HepG2 (cell line): ENCODE results near the gene FGF21. TPM values are rescaled to one million over a fixed set of nuclear protein-coding genes. Genes with fewer than 3 reads are reported as not detected.

Source experiments
- ATAC-seq: fragments of 200-7000 bp; cut with Tn5 transposase; 3 replicates; pipeline ENCODE4 v1.9.1; 2020; ENCODE audit warnings: mild to moderate bottlenecking, moderate library complexity
- BruUV-seq: library from RNA; stranded (reverse); fragments of 400-500 nt; replicated peaks from 2 replicates; lab custom pipeline; 2021; lab: Mats Ljungman, UMichigan
- CTCF ChIA-PET: fragments of 300-600 bp; formaldehyde crosslinking; extraction: SDS; loops from one replicate; lab custom pipeline; 2021; ENCODE audit warnings: low total read pairs, inconsistent platforms, low intra/inter-chr PET ratio; lab: Yijun Ruan, JAX
- POLR2A ChIA-PET: fragments of 350-600 bp; sonication (Branson Sonifier 250); formaldehyde crosslinking; loops from one replicate; lab custom pipeline; 2020; ENCODE audit warnings: antibody characterized with exemption, inconsistent platforms; lab: Yijun Ruan, JAX
- DNase-seq: peaks from one replicate; pipeline ENCODE4 v3.0.0-alpha.2; 2015; ENCODE audit warnings: low spot score
- FAIRE-seq: peaks from 3 replicates; lab custom pipeline; 2011; peaks lifted over from hg19 to GRCh38; lab: Jason Lieb, UNC
- H2AFZ ChIP-seq: one replicate; pipeline ENCODE4 v1.6.1; 2011; ENCODE audit warnings: low read length, inconsistent platforms
- H3K27ac ChIP-seq: fragments of 300-600 bp; 3 replicates; pipeline ENCODE4 v1.8.0; 2011; ENCODE audit warnings: mixed run types, mild to moderate bottlenecking, mixed read lengths, low read length, inconsistent platforms; ENCODE audit not compliant: insufficient read depth; ENCODE audit errors: extremely low read length
- H3K27me3 ChIP-seq, 2 experiments: fragments of 200-600 bp in 1 of 2; 2 replicates in 1 of 2; 3 replicates in 1 of 2; pipeline versions ENCODE4 v1.6.0 to v1.8.0; 2011; ENCODE audit warnings: low read length in 2 of 2, mild to moderate bottlenecking in 2 of 2, moderate library complexity in 2 of 2, inconsistent platforms in 1 of 2; ENCODE audit not compliant: insufficient read depth in 2 of 2, control insufficient read depth in 1 of 2
- H3K36me3 ChIP-seq, 2 experiments: fragments of 200-600 bp in 1 of 2; replicated peaks in 1 of 2; 2 replicates in 1 of 2; 3 replicates in 1 of 2; pipeline versions ENCODE4 v1.5.1 to v1.8.0; 2011; ENCODE audit warnings: low read length in 2 of 2, inconsistent platforms in 1 of 2; ENCODE audit not compliant: insufficient read depth in 2 of 2, control insufficient read depth in 1 of 2
- H3K4me1 ChIP-seq: 2 replicates; pipeline ENCODE4 v1.5.1; 2012; ENCODE audit warnings: low read length, inconsistent platforms; ENCODE audit not compliant: insufficient read depth
- H3K4me2 ChIP-seq: 2 replicates; pipeline ENCODE4 v1.6.0; 2011; ENCODE audit warnings: low read depth, low read length, inconsistent platforms
- H3K4me3 ChIP-seq, 3 experiments: fragments of 200-600 bp in 1 of 3; sonication (generic), shearing (Covaris generic) in 1 of 3; replicated peaks in 1 of 3; 2 replicates each; pipeline ENCODE4 v1.5.1; 2011 to 2016; ENCODE audit warnings: low read length in 3 of 3, inconsistent platforms in 2 of 3, low read depth in 2 of 3, mild to moderate bottlenecking in 2 of 3, control low read depth in 1 of 3, mixed read lengths in 1 of 3; ENCODE audit not compliant: insufficient read depth in 1 of 3
- H3K79me2 ChIP-seq: one replicate; pipeline ENCODE4 v1.6.1; 2011; ENCODE audit warnings: low read length, inconsistent platforms; ENCODE audit not compliant: insufficient read depth
- H3K9ac ChIP-seq: 2 replicates; pipeline ENCODE4 v1.6.0; 2011; ENCODE audit warnings: mild to moderate bottlenecking, low read depth, low read length, inconsistent platforms; ENCODE audit not compliant: insufficient read depth
- H3K9me3 ChIP-seq: 2 replicates; pipeline ENCODE4 v1.5.1; 2012; ENCODE audit warnings: mild to moderate bottlenecking, low read length
- H4K20me1 ChIP-seq: 2 replicates; pipeline ENCODE4 v1.6.0; 2011; ENCODE audit warnings: inconsistent platforms, mild to moderate bottlenecking, low read length, moderate library complexity; ENCODE audit not compliant: insufficient read depth
- CREB1 ChIP-seq, 2 experiments: fragments of 450-650 bp in 1 of 2; IDR thresholded peaks; 2 replicates each; pipeline ENCODE4 v1.6.1; 2016 to 2017; ENCODE audit warnings: control low read depth in 1 of 2, mild to moderate bottlenecking in 1 of 2, missing compliant biosample characterization in 1 of 2, missing genetic modification characterization in 1 of 2
- CREM ChIP-seq, 2 experiments: sonication (generic) in 1 of 2; formaldehyde crosslinking in 1 of 2; IDR thresholded peaks; 2 replicates each; pipeline versions ENCODE4 v1.4.0 to v1.6.1; 2016 to 2020; ENCODE audit warnings: antibody characterized with exemption in 1 of 2, mild to moderate bottlenecking in 1 of 2, missing genetic modification reagents in 1 of 2
- FLYWCH1 ChIP-seq: sonication (generic); formaldehyde crosslinking; IDR thresholded peaks from 2 replicates; pipeline ENCODE4 v1.8.1; 2023; ENCODE audit warnings: mild to moderate bottlenecking, missing genetic modification reagents
- GABPB1 ChIP-seq: IDR thresholded peaks from 2 replicates; pipeline ENCODE4 v1.6.1; 2016; ENCODE audit warnings: mild to moderate bottlenecking, missing genetic modification reagents, moderate library complexity, missing compliant biosample characterization
- GATAD2A ChIP-seq: IDR thresholded peaks from 2 replicates; pipeline ENCODE4 v1.6.1; 2016
- HOXD1 ChIP-seq: sonication (generic); formaldehyde crosslinking; IDR thresholded peaks from 2 replicates; pipeline ENCODE4 v1.5.0; 2020; ENCODE audit warnings: missing genetic modification reagents
- IKZF5 ChIP-seq: IDR thresholded peaks from 2 replicates; pipeline ENCODE4 v1.6.1; 2018; ENCODE audit warnings: missing genetic modification reagents, mild to moderate bottlenecking, missing compliant biosample characterization
- IRF2 ChIP-seq: IDR thresholded peaks from 2 replicates; pipeline ENCODE4 v1.6.1; 2018; ENCODE audit warnings: missing genetic modification reagents, missing compliant biosample characterization
- PHB2 ChIP-seq: fragments of 450-650 bp; IDR thresholded peaks from 2 replicates; pipeline ENCODE4 v1.6.1; 2018; ENCODE audit not compliant: partially characterized antibody
- SP4 ChIP-seq: sonication (generic); formaldehyde crosslinking; IDR thresholded peaks from 2 replicates; pipeline ENCODE4 v1.8.1; 2023; ENCODE audit warnings: mild to moderate bottlenecking, missing genetic modification reagents
- THAP11 ChIP-seq: IDR thresholded peaks from 2 replicates; pipeline ENCODE4 v1.6.1; 2016; ENCODE audit warnings: missing biosample characterization, missing genetic modification reagents
- ZBTB4 ChIP-seq: sonication (generic); formaldehyde crosslinking; IDR thresholded peaks from 2 replicates; pipeline ENCODE4 v1.4.0; 2020; ENCODE audit warnings: missing genetic modification reagents, mild to moderate bottlenecking, borderline replicate concordance
- ZHX1 ChIP-seq: sonication (generic); formaldehyde crosslinking; IDR thresholded peaks from 2 replicates; pipeline ENCODE4 v1.8.1; 2022; ENCODE audit warnings: low read depth, mild to moderate bottlenecking, missing genetic modification reagents
- ZNF143 ChIP-seq: sonication (generic); formaldehyde crosslinking; IDR thresholded peaks from 2 replicates; pipeline ENCODE4 v1.4.0; 2020; ENCODE audit warnings: missing genetic modification reagents
- ZNF616 ChIP-seq: sonication (generic); formaldehyde crosslinking; IDR thresholded peaks from 2 replicates; pipeline ENCODE4 v1.5.0; 2020; ENCODE audit warnings: low read depth, mild to moderate bottlenecking, missing genetic modification reagents
- ZSCAN9 ChIP-seq: IDR thresholded peaks from 2 replicates; pipeline ENCODE4 v1.6.1; 2016; ENCODE audit warnings: borderline replicate concordance
- WGBS: methylation state at CpG from one replicate; pipeline ENCODE4 v1.1.6; 2017; ENCODE audit warnings: low lambda C conversion rate; 5-methylcytosine and 5-hydroxymethylcytosine counted together
- in situ Hi-C: cut with HindIII; loops from 2 replicates; pipeline ENCODE4 v1.10.0; 2017; ENCODE audit warnings: low pct_unique_long_range_greater_than_20kb; ENCODE audit not compliant: extremely low pct_ligation_motif_present
- intact Hi-C: fragments of 100-400 bp; cut with micrococcal nuclease; formaldehyde crosslinking; loops from one replicate; pipeline ENCODE4 v1.10.0; 2022; ENCODE audit not compliant: unreplicated experiment
- polyA plus RNA-seq, 8 experiments: library from polyadenylated mRNA; depleted of rRNA in 3 of 8; stranded (reverse) in 7 of 8; unstranded in 1 of 8; fragments of >200 nt; fragmentation: Illumina TruSeq in 4 of 8; extraction: Trizol in 4 of 8; gene quantifications; 2 replicates each; pipeline versions ENCODE4 v1.2.1 to v1.2.3, GENCODE V29; 2011 to 2016; ENCODE audit warnings: low read depth in 4 of 8, missing spikeins in 1 of 8, mixed read lengths in 1 of 8; ENCODE audit not compliant: insufficient read depth in 1 of 8
- total RNA-seq, 5 experiments: library from RNA; depleted of rRNA; stranded (reverse); fragments of >200 nt; fragmentation: Illumina TruSeq; extraction: Trizol; gene quantifications; 2 replicates each; pipeline ENCODE4 v1.2.3, GENCODE V29; 2016; ENCODE audit warnings: low read depth in 1 of 5

Gene FGF21
- total and polyA plus RNA-seq, 2 of the 13 experiments (the other 11 are each of a cell fraction or from before 2014, with no cell fraction given): 0.17 TPM; not detected in 1

- H3K27me3 ChIP-seq: no peaks in the 10 kb centered on the region; a peak in 1 of 5 replicates
- FAIRE-seq (no peak), DNase-seq (no peak), ATAC-seq (peak; percentile 51)
- no peak within 1 kb of the TSS for H3K4me2 ChIP-seq
- H3K9ac ChIP-seq: no peak within 1 kb of the TSS
- H3K79me2 ChIP-seq: no peaks in the 10 kb centered on the region
- no peak within 1 kb of the TSS for H2AFZ ChIP-seq
- no TSS peak for BruUV-seq
- ChIA-PET CTCF (no interaction called here), POLR2A (interaction anchor here (1.0 to 1.4 kb wide), 2 partner anchors 13 to 32 kb away, joined by 3 read pairs; no protein-coding TSS in a partner anchor)
- no peaks in the 10 kb centered on the region for H3K36me3 ChIP-seq
- 0 out of 6 replicates have a peak within 1 kb of the TSS, but pooled peaks of 1 of the 3 experiments have one; percentile 13 for H3K4me3 ChIP-seq
- no peak within 1 kb of the TSS for H3K27ac ChIP-seq
- H3K4me1 ChIP-seq: peaks cover 40% of the 10 kb centered on the region
- H4K20me1 ChIP-seq: no peaks in the 10 kb centered on the region
- in situ Hi-C loops (no loop called here), intact Hi-C loops (no loop called here)
- WGBS: 52% methylated on average over 25 of the region's 31 CpGs
- H3K9me3 ChIP-seq: no peaks in the 10 kb centered on the region
- TF ChIP-seq ZNF143 (peak; percentile 92), IRF2 (CRISPR knock-in tag) (peak; percentile 40; the same call in 1 of the 2 replicates), IKZF5 (CRISPR knock-in tag) (peak; percentile 45; the same call in 1 of the 2 replicates), PHB2 (no peak), ZSCAN9 (CRISPR knock-in tag) (no peak), SP4 (no peak), FLYWCH1 (no peak), HOXD1 (no peak), CREM (IDR thresholded peaks at IDR 0.05) (peak; percentile 93), CREM (CRISPR knock-in tag; IDR thresholded peaks at IDR 0.05) (no peak), ZNF616 (CRISPR knock-in tag) (no peak), GATAD2A (peak; percentile 17; the same call in 1 of the 2 replicates), CREB1 (IDR thresholded peaks at IDR 0.05) (peak; percentile 95), CREB1 (CRISPR knock-in tag; IDR thresholded peaks at IDR 0.05) (no peak; the same call in 1 of the 2 replicates), GABPB1 (CRISPR knock-in tag) (peak; percentile 44; the same call in 1 of the 2 replicates), THAP11 (CRISPR knock-in tag) (peak; percentile 99), ZBTB4 (CRISPR knock-in tag) (0 out of 2 replicates have a peak, but pooled peaks have one; percentile 26), ZHX1 (CRISPR knock-in tag) (no peak)
Measured at GRCh38 chr19:48746738-48747575, 8.4 kb upstream of the FGF21 start, which contains the start of gene IZUMO1. IZUMO1 (minus strand) TSS chr19:48746909; CDS start chr19:48745859, 1,050 bp downstream.
